ENCODE results near the gene OR2A1. TPM values are rescaled to one million over a fixed set of nuclear protein-coding genes. Genes with fewer than 3 reads are reported as not detected.
"Not testable (repeated sequence)": the region's sequence is repeated elsewhere in the genome, so short reads cannot be mapped to it uniquely, and the experiment has no call there.

Gene OR2A1
- total and polyA plus RNA-seq, 2 of the 8 experiments (the other 6 are each of a cell fraction or from before 2014, with no cell fraction given) = 0.05 TPM; not detected in 1

- H4K8ac ChIP-seq (ENCODE audit: extremely low read depth, insufficient read depth, low read length); POLR2A ChIA-PET (ENCODE audit: partially characterized antibody); H4K20me1 ChIP-seq (replicated peaks in 1 of 2; ENCODE audit: control insufficient read depth in 1 of 2, insufficient read depth in 2 of 2, low read length in 2 of 2); H3K18ac ChIP-seq (ENCODE audit: extremely low read depth, low read length); CTCF ChIA-PET (ENCODE audit: partially characterized antibody); H3K4me1 ChIP-seq (replicated peaks in 1 of 4; ENCODE audit: control insufficient read depth in 3 of 4, insufficient read depth in 4 of 4, low read length in 3 of 4); H3K79me1 ChIP-seq (ENCODE audit: low read depth, low read length); H3K9ac ChIP-seq (replicated peaks in 1 of 4; ENCODE audit: extremely low read depth in 1 of 4, low read depth in 3 of 4, low read length in 3 of 4); H3K9me3 ChIP-seq (ENCODE audit: insufficient read depth in 2 of 2, low read depth in 1 of 2, low read length in 1 of 2); H2BK20ac ChIP-seq (ENCODE audit: low read length); H2BK5ac ChIP-seq (ENCODE audit: low read depth, low read length); H3K36me3 ChIP-seq (ENCODE audit: control insufficient read depth in 2 of 4, insufficient read depth in 4 of 4, low read length in 3 of 4); H2BK120ac ChIP-seq (replicated peaks; ENCODE audit: low read depth, low read length); FAIRE-seq; H2BK12ac ChIP-seq (ENCODE audit: low read depth, low read length); DNase-seq (ENCODE audit: low read depth in 1 of 2, low spot score in 2 of 2); H3K14ac ChIP-seq (ENCODE audit: insufficient read length); H3K4me3 ChIP-seq (ENCODE audit: extremely low read depth in 1 of 4, insufficient read depth in 2 of 4, low read depth in 3 of 4, low read length in 4 of 4); H3K23ac ChIP-seq (ENCODE audit: insufficient read length); H2AFZ ChIP-seq (ENCODE audit: low read length); H3K79me2 ChIP-seq (ENCODE audit: control insufficient read depth in 1 of 2, insufficient read depth in 2 of 2, low read length in 2 of 2); H3K4me2 ChIP-seq (ENCODE audit: insufficient read depth in 1 of 2, low read depth in 2 of 2, low read length in 2 of 2); H4K91ac ChIP-seq (replicated peaks; ENCODE audit: insufficient read length, low read length); H2BK15ac ChIP-seq (ENCODE audit: low read length); H3K4ac ChIP-seq (replicated peaks; ENCODE audit: insufficient read length, low read depth, low read length); H3K27me3 ChIP-seq (replicated peaks in 1 of 4; ENCODE audit: control insufficient read depth in 3 of 4, extremely low read depth in 1 of 4, insufficient read depth in 3 of 4, low read length in 3 of 4); H3K23me2 ChIP-seq (ENCODE audit: low read depth, low read length); H2AK5ac ChIP-seq (ENCODE audit: low read depth, low read length); H3K27ac ChIP-seq (ENCODE audit: low read depth, low read length); H4K5ac ChIP-seq (ENCODE audit: insufficient read length, low read depth, low read length); H3K56ac ChIP-seq (replicated peaks; ENCODE audit: insufficient read length, low read depth, low read length): not testable (repeated sequence)
- WGBS, 2 experiments (ENCODE audit: extremely low coverage in 1 of 2, insufficient coverage in 1 of 2, insufficient read length in 1 of 2, insufficient replicate concordance in 2 of 2, low coverage in 1 of 2, low lambda C conversion rate in 2 of 2, missing lambda C conversion rate in 1 of 2) = no CpG with 5 or more reads among the region's 60 CpGs
Observed at GRCh38 chr7:144293794-144294499, 18.3 kb upstream of the OR2A1 start.
